OCI-LY3 (cell line): ENCODE results near the gene TSC22D3.

Experiments
- EZH2phosphoT487 ChIP-seq: fragments of 200-600 bp; shearing (Covaris generic); IDR thresholded peaks from 2 replicates; pipeline ENCODE4 v1.6.1; 2018; ENCODE audit warnings: antibody characterized with exemption, mixed run types, low read depth
- TF ChIP-seq, protein P1 (sequence below): fragments of 200-600, 300-600 bp; sonication (generic); IDR thresholded peaks from 2 replicates; pipeline ENCODE4 v1.5.1; 2014; ENCODE audit warnings: antibody characterized with exemption, low read length, low read depth

GRCh38 chrX:107669261-107669660, 106.3 kb downstream of the TSC22D3 start:
- TF ChIP-seq, protein P1, sequence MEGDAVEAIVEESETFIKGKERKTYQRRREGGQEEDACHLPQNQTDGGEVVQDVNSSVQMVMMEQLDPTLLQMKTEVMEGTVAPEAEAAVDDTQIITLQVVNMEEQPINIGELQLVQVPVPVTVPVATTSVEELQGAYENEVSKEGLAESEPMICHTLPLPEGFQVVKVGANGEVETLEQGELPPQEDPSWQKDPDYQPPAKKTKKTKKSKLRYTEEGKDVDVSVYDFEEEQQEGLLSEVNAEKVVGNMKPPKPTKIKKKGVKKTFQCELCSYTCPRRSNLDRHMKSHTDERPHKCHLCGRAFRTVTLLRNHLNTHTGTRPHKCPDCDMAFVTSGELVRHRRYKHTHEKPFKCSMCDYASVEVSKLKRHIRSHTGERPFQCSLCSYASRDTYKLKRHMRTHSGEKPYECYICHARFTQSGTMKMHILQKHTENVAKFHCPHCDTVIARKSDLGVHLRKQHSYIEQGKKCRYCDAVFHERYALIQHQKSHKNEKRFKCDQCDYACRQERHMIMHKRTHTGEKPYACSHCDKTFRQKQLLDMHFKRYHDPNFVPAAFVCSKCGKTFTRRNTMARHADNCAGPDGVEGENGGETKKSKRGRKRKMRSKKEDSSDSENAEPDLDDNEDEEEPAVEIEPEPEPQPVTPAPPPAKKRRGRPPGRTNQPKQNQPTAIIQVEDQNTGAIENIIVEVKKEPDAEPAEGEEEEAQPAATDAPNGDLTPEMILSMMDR: no peak
- no peak for TF ChIP-seq EZH2phosphoT487
